MCF 10A (cell line): ENCODE results near the gene CCDC39. TPM values are rescaled to one million over a fixed set of nuclear protein-coding genes. Genes with fewer than 3 reads are reported as not detected.
"Not testable (repeated sequence)": the region's sequence is repeated elsewhere in the genome, so short reads cannot be mapped to it uniquely, and the experiment has no call there.

Experiments used
- BruUV-seq: library from RNA; stranded (reverse); fragments of 400-500 nt; replicated peaks from 2 replicates; lab custom pipeline; 2021; lab: Mats Ljungman, UMichigan
- CTCF ChIA-PET: fragments of 300-600 bp; sonication (Branson Sonifier 250); formaldehyde crosslinking; extraction: SDS; loops from one replicate; lab custom pipeline; 2021; ENCODE audit warnings: antibody characterized with exemption, inconsistent platforms; lab: Yijun Ruan, JAX
- POLR2A ChIA-PET: fragments of 300-600, 350-650 bp; sonication (Branson Sonifier 250); formaldehyde crosslinking; extraction: SDS; loops from one replicate; lab custom pipeline; 2020; ENCODE audit warnings: antibody characterized with exemption, inconsistent platforms; lab: Yijun Ruan, JAX
- DNase-seq: peaks from one replicate; pipeline ENCODE4 v3.0.0-alpha.2; 2018; ENCODE audit not compliant: unreplicated experiment
- H3K27ac Mint-ChIP-seq: one replicate; pipeline ENCODE4 v1.8.0; 2022; ENCODE audit warnings: mild to moderate bottlenecking, low read depth, mixed read lengths; ENCODE audit not compliant: unreplicated experiment
- H3K27me3 Mint-ChIP-seq: one replicate; pipeline ENCODE4 v1.8.0; 2022; ENCODE audit warnings: mixed read lengths; ENCODE audit not compliant: insufficient read depth, unreplicated experiment
- H3K36me3 Mint-ChIP-seq: one replicate; pipeline ENCODE4 v1.8.0; 2022; ENCODE audit warnings: mild to moderate bottlenecking, moderate library complexity, mixed read lengths; ENCODE audit not compliant: insufficient read depth, unreplicated experiment
- H3K4me1 Mint-ChIP-seq: one replicate; pipeline ENCODE4 v1.8.0; 2022; ENCODE audit warnings: mixed read lengths; ENCODE audit not compliant: insufficient read depth, unreplicated experiment
- H3K4me3 Mint-ChIP-seq: one replicate; pipeline ENCODE4 v1.8.0; 2022; ENCODE audit warnings: mild to moderate bottlenecking, moderate library complexity, mixed read lengths; ENCODE audit not compliant: unreplicated experiment
- H3K9me3 Mint-ChIP-seq: one replicate; pipeline ENCODE4 v1.8.0; 2022; ENCODE audit warnings: mixed read lengths; ENCODE audit not compliant: unreplicated experiment
- CTCF ChIP-seq: fragments of 200-600 bp; IDR thresholded peaks from one replicate; pipeline ENCODE4 v1.8.0; 2022; ENCODE audit warnings: antibody characterized with exemption, mild to moderate bottlenecking; ENCODE audit not compliant: unreplicated experiment
- intact Hi-C: fragments of 100-400 bp; cut with micrococcal nuclease; formaldehyde crosslinking; loops from 2 replicates; pipeline ENCODE4 v1.14.1; 2022
- total RNA-seq: library from RNA; stranded (reverse); gene quantifications from 2 replicates; pipeline ENCODE4 v1.2.3, GENCODE V29; 2022

Gene CCDC39
- total RNA-seq, 1 experiment from 2014 or later = not detected

- H3K36me3 Mint-ChIP-seq = peaks cover 31% of the 10 kb centered on the region
- H3K9me3 Mint-ChIP-seq = no peaks in the 10 kb centered on the region
- H3K4me3 Mint-ChIP-seq = no peak overlapping the region
- no peak for TF ChIP-seq CTCF
- no peaks in the 10 kb centered on the region for H3K27me3 Mint-ChIP-seq
- DNase-seq = no peak
- BruUV-seq = no TSS peak
- no peaks in the 10 kb centered on the region for H3K4me1 Mint-ChIP-seq
- intact Hi-C loops = no loop called here
- ChIA-PET CTCF (no interaction called here), POLR2A (no interaction called here)
- H3K27ac Mint-ChIP-seq = no peak overlapping the region
Measured at GRCh38 chr3:180624714-180625113, 54.6 kb downstream of the CCDC39 start.

- intact Hi-C loops = no loop called here
- peaks cover 17% of the 10 kb centered on the region for H3K36me3 Mint-ChIP-seq
- no peak overlapping the region for H3K4me3 Mint-ChIP-seq
- POLR2A ChIA-PET = interaction anchor here (0.6 kb wide), 1 partner anchor 81 kb away, joined by 3 read pairs; no protein-coding TSS in a partner anchor
- DNase-seq = no peak
- BruUV-seq = no TSS peak
- H3K27me3 Mint-ChIP-seq = no peaks in the 10 kb centered on the region
- H3K27ac Mint-ChIP-seq = no peak overlapping the region
- H3K4me1 Mint-ChIP-seq = no peaks in the 10 kb centered on the region
- no peaks in the 10 kb centered on the region for H3K9me3 Mint-ChIP-seq
- no peak for TF ChIP-seq CTCF
- CTCF ChIA-PET = no interaction called here
Measured at GRCh38 chr3:180619723-180620122, 59.6 kb downstream of the CCDC39 start.

- H3K4me3 Mint-ChIP-seq, H3K27ac Mint-ChIP-seq, H3K4me1 Mint-ChIP-seq, BruUV-seq, H3K27me3 Mint-ChIP-seq, DNase-seq, H3K9me3 Mint-ChIP-seq, intact Hi-C loops: not testable (repeated sequence)
- ChIA-PET CTCF (interaction anchor here (1.6 kb wide), 1 partner anchor 9 kb away, joined by 4 read pairs; no protein-coding TSS in a partner anchor), POLR2A (interaction anchor here (0.6 kb wide), 1 partner anchor 463 kb away, joined by 3 read pairs; no protein-coding TSS in a partner anchor)
- peaks cover 12% of the 10 kb centered on the region for H3K36me3 Mint-ChIP-seq
Measured at GRCh38 chr3:180618563-180618962, 60.7 kb downstream of the CCDC39 start.

GRCh38 chr3:180617049-180617448 lies 62.2 kb downstream of the CCDC39 start:
- Mint-ChIP-seq H3K9me3 (no peaks in the 10 kb centered on the region), H3K4me3 (no peak overlapping the region), H3K27me3 (no peaks in the 10 kb centered on the region), H3K4me1 (no peaks in the 10 kb centered on the region), H3K36me3 (peaks cover 21% of the 10 kb centered on the region), H3K27ac (no peak overlapping the region)
- no TSS peak for BruUV-seq
- DNase-seq = no peak
- no peak for TF ChIP-seq CTCF
- intact Hi-C loops = no loop called here
- POLR2A ChIA-PET = no interaction called here
- CTCF ChIA-PET = interaction anchor here (0.9 to 1.6 kb wide), 2 partner anchors 9 to 11 kb away, joined by 4 read pairs; no protein-coding TSS in a partner anchor
